Tibial nerve (tissue), 4 donors: ENCODE measurements around the gene TOM1L2.

Experiments
- EP300 ChIP-seq, 2 donors: sonication (generic); formaldehyde crosslinking; IDR thresholded peaks; one replicate each; pipeline ENCODE4 v1.6.1; 2017; ENCODE audit warnings: antibody characterized with exemption in 2 of 2, mild to moderate bottlenecking in 1 of 2
- POLR2A ChIP-seq, 2 donors: fragments of 450-650 bp; IDR thresholded peaks; one replicate each; pipeline ENCODE4 v1.6.1; 2017; ENCODE audit warnings: antibody characterized with exemption in 2 of 2, mild to moderate bottlenecking in 2 of 2, moderate library complexity in 2 of 2
- TF ChIP-seq, protein P1 (sequence below), 5 experiments: fragments of 200-600 bp in 3 of 5; fragments of 450-650 bp in 2 of 5; sonication (generic) in 3 of 5; IDR thresholded peaks; one replicate each; pipeline ENCODE4 v1.5.1; 2016 to 2019; ENCODE audit warnings: antibody characterized with exemption in 5 of 5, mild to moderate bottlenecking in 3 of 5, moderate library complexity in 2 of 5

DNA sequence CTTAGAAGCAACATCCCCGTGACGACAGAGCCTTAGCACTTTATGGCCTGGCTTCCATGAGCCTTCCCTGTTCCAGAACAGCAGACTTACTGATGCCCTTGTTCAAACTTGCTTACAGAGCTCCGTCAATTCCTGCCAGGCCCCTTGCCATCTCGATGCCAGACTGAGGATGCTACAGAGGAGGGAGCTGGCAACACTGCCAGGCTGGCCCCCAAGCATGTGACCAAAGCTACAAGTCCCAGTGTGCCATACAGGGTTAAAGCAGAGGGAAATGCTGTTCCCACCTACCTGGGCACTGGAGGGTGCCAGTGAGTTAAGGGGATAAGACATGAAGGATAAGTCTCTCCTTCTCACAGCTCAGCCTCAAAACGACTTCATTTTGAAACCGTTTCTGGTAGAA lies 102.0 kb downstream of the TOM1L2 start:
- TF ChIP-seq, protein P1, sequence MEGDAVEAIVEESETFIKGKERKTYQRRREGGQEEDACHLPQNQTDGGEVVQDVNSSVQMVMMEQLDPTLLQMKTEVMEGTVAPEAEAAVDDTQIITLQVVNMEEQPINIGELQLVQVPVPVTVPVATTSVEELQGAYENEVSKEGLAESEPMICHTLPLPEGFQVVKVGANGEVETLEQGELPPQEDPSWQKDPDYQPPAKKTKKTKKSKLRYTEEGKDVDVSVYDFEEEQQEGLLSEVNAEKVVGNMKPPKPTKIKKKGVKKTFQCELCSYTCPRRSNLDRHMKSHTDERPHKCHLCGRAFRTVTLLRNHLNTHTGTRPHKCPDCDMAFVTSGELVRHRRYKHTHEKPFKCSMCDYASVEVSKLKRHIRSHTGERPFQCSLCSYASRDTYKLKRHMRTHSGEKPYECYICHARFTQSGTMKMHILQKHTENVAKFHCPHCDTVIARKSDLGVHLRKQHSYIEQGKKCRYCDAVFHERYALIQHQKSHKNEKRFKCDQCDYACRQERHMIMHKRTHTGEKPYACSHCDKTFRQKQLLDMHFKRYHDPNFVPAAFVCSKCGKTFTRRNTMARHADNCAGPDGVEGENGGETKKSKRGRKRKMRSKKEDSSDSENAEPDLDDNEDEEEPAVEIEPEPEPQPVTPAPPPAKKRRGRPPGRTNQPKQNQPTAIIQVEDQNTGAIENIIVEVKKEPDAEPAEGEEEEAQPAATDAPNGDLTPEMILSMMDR (IDR thresholded peaks at IDR 0.05): no peak
- TF ChIP-seq POLR2A (IDR thresholded peaks at IDR 0.05) (no peak), EP300 (IDR thresholded peaks at IDR 0.05) (no peak)
